Measurements from ENCODE around the gene CALN1. TPM values are rescaled to one million over a fixed set of nuclear protein-coding genes. Genes with fewer than 3 reads are reported as not detected.

The CALN1 gene
- total RNA-seq, 1 experiment from 2014 or later, result 0.05 TPM

DNA sequence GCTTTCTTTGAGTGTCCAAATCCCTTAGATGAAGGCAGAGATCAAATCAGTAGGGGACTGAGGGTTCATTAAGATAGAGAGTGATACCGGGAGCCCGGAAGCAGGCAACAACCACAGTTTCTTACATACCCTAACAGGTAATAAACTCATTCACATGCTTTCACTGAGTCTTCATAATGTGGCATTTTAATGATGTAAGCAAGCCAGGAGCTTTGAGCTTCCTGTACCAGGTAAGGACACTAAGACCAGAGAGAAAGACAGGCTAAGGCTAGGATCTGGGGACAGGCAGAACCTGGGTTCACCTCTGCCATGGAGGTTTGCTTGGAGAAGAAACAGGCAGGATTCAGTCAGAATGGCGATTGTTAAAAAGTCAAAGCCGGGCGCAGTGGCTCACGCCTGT lies 661.8 kb downstream of the CALN1 start:
- Histone ChIP-seq H3K27me3 (ENCODE audit: control insufficient read depth, insufficient read depth, low read length) (no peaks in the 10 kb centered on the region), H3K9me3 (ENCODE audit: control insufficient read depth, insufficient read depth, low read depth, low read length) (no peaks in the 10 kb centered on the region; the same call in 1 of the 2 replicates), H3K27ac (ENCODE audit: low read length) (no peak overlapping the region), H3K4me3 (ENCODE audit: low read depth in 2 of 2, low read length in 2 of 2) (no peak overlapping the region), H3K36me3 (ENCODE audit: control insufficient read depth, insufficient read depth, low read length) (no peaks in the 10 kb centered on the region), H3K4me1 (ENCODE audit: control insufficient read depth, insufficient read depth, low read length) (no peaks in the 10 kb centered on the region)
- in situ Hi-C loops (cut with HindIII; ENCODE audit: low pct_unique_long_range_greater_than_20kb, low sequenced_read_pairs) (no loop called here), intact Hi-C loops (cut with micrococcal nuclease; ENCODE audit: unreplicated experiment) (loop anchor here (10.0 kb wide), 1 partner anchor 65 kb away; no protein-coding TSS in a partner anchor)
- TF ChIP-seq, protein P1, sequence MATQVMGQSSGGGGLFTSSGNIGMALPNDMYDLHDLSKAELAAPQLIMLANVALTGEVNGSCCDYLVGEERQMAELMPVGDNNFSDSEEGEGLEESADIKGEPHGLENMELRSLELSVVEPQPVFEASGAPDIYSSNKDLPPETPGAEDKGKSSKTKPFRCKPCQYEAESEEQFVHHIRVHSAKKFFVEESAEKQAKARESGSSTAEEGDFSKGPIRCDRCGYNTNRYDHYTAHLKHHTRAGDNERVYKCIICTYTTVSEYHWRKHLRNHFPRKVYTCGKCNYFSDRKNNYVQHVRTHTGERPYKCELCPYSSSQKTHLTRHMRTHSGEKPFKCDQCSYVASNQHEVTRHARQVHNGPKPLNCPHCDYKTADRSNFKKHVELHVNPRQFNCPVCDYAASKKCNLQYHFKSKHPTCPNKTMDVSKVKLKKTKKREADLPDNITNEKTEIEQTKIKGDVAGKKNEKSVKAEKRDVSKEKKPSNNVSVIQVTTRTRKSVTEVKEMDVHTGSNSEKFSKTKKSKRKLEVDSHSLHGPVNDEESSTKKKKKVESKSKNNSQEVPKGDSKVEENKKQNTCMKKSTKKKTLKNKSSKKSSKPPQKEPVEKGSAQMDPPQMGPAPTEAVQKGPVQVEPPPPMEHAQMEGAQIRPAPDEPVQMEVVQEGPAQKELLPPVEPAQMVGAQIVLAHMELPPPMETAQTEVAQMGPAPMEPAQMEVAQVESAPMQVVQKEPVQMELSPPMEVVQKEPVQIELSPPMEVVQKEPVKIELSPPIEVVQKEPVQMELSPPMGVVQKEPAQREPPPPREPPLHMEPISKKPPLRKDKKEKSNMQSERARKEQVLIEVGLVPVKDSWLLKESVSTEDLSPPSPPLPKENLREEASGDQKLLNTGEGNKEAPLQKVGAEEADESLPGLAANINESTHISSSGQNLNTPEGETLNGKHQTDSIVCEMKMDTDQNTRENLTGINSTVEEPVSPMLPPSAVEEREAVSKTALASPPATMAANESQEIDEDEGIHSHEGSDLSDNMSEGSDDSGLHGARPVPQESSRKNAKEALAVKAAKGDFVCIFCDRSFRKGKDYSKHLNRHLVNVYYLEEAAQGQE (IDR thresholded peaks at IDR 0.05; ENCODE audit: insufficient read depth in 1 of 2, low read depth in 2 of 2, low read length in 1 of 2), result no peak
- TF ChIP-seq POLR2AphosphoS5 (IDR thresholded peaks at IDR 0.05; ENCODE audit: low read depth, low read length), result no peak
- TF ChIP-seq, protein P2, sequence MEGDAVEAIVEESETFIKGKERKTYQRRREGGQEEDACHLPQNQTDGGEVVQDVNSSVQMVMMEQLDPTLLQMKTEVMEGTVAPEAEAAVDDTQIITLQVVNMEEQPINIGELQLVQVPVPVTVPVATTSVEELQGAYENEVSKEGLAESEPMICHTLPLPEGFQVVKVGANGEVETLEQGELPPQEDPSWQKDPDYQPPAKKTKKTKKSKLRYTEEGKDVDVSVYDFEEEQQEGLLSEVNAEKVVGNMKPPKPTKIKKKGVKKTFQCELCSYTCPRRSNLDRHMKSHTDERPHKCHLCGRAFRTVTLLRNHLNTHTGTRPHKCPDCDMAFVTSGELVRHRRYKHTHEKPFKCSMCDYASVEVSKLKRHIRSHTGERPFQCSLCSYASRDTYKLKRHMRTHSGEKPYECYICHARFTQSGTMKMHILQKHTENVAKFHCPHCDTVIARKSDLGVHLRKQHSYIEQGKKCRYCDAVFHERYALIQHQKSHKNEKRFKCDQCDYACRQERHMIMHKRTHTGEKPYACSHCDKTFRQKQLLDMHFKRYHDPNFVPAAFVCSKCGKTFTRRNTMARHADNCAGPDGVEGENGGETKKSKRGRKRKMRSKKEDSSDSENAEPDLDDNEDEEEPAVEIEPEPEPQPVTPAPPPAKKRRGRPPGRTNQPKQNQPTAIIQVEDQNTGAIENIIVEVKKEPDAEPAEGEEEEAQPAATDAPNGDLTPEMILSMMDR (IDR thresholded peaks at IDR 0.05), result no peak
- no peak for TF ChIP-seq TCF7L2 (IDR thresholded peaks at IDR 0.05; ENCODE audit: low read depth, low read length)
- no peak for TF ChIP-seq SIN3A (IDR thresholded peaks at IDR 0.05; ENCODE audit: borderline replicate concordance, insufficient read depth, low read depth, low read length)
- ChIA-PET POLR2A (no interaction called here), CTCF (interaction anchor here (0.6 kb wide), 1 partner anchor 679 kb away, joined by 3 read pairs; no protein-coding TSS in a partner anchor)
- ATAC-seq (no peak), DNase-seq (ENCODE audit: low read depth, low spot score) (no peak)
- BruUV-seq (replicated peaks), result no TSS peak

- intact Hi-C loops (cut with micrococcal nuclease; ENCODE audit: unreplicated experiment) (no loop called here), in situ Hi-C loops (cut with HindIII; ENCODE audit: low pct_unique_long_range_greater_than_20kb, low sequenced_read_pairs) (no loop called here)
- DNase-seq (ENCODE audit: low read depth, low spot score) (no peak), ATAC-seq (no peak)
- no peak overlapping the region for H3K27ac ChIP-seq (ENCODE audit: low read length)
- no peaks in the 10 kb centered on the region; the same call in 1 of the 2 replicates for H3K9me3 ChIP-seq (ENCODE audit: control insufficient read depth, insufficient read depth, low read depth, low read length)
- CTCF ChIA-PET, result interaction anchor here (0.6 kb wide), 1 partner anchor 832 kb away, joined by 8 read pairs; no protein-coding TSS in a partner anchor
- peaks cover 2% of the 10 kb centered on the region; the same call in 1 of the 2 replicates for H3K27me3 ChIP-seq (ENCODE audit: control insufficient read depth, insufficient read depth, low read length)
- H3K4me3 ChIP-seq (ENCODE audit: low read depth in 2 of 2, low read length in 2 of 2), result no peak overlapping the region
- no TSS peak for BruUV-seq (replicated peaks)
- TF ChIP-seq, protein P2 (IDR thresholded peaks at IDR 0.05), result peak; percentile 18; the same call in 1 of the 2 replicates
- TF ChIP-seq, protein P1 (IDR thresholded peaks at IDR 0.05; ENCODE audit: insufficient read depth in 1 of 2, low read depth in 2 of 2, low read length in 1 of 2), result no peak
- TF ChIP-seq POLR2AphosphoS5 (IDR thresholded peaks at IDR 0.05; ENCODE audit: low read depth, low read length), result no peak
- no peak for TF ChIP-seq TCF7L2 (IDR thresholded peaks at IDR 0.05; ENCODE audit: low read depth, low read length)
- H3K36me3 ChIP-seq (ENCODE audit: control insufficient read depth, insufficient read depth, low read length), result no peaks in the 10 kb centered on the region
- POLR2A ChIA-PET, result no interaction called here
- H3K4me1 ChIP-seq (ENCODE audit: control insufficient read depth, insufficient read depth, low read length), result no peaks in the 10 kb centered on the region
These were observed 666.1 kb downstream of the CALN1 start for GRCh38 chr7:71746006-71746405.

Data from Panc1 (cell line).